HG02938 (cell line): ENCODE data around the gene LRCH1.
A peak's percentile ranks its signal among the peaks of the same experiment; 100 is the strongest.

Experiments
- ATAC-seq: cut with Tn5 transposase; IDR thresholded peaks from one replicate; pipeline ENCODE4 v1.9.1; 2021; ENCODE audit warnings: mild to moderate bottlenecking, moderate library complexity; ENCODE audit not compliant: unreplicated experiment

Gene LRCH1

DNA sequence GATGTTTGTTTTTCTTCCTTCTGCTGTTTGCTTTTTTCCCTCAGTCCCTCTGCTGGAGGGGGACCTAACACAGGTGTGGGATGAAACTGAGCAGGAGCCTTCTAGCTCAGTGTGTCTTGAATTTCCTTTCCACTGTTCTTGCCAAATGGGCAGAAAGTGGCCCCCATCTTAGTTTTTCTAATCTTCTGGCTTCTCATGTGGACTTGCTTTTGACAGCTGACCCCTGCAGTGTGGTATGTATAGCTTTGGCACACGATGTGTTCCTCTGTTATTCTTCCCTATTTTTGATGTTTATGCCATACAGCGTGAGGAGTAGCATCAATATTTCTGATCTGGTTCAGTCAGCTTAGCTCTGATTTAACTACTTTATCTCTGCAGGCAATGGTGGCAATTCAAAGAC lies 8.3 kb downstream of the LRCH1 start:
- no peak for ATAC-seq

DNA sequence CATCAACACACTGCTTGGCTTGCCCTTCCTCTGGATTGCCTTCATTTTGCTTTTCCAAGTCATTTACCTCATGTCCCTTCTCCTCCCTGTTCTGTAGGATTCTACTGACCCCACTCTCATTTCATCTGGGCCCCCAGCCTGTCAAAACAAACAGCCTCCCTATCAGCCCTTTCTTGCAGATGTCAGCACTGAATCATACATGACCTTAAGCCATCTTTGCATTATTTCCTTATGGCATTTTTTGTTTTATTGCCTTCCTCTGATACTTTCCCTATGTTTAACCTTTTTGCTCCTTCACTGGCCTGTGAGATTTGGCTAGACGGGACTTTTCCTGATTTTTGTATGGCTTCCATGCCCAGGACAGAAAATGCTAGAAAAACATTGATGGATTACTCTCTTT lies 8.7 kb downstream of the LRCH1 start:
- ATAC-seq = no peak

DNA sequence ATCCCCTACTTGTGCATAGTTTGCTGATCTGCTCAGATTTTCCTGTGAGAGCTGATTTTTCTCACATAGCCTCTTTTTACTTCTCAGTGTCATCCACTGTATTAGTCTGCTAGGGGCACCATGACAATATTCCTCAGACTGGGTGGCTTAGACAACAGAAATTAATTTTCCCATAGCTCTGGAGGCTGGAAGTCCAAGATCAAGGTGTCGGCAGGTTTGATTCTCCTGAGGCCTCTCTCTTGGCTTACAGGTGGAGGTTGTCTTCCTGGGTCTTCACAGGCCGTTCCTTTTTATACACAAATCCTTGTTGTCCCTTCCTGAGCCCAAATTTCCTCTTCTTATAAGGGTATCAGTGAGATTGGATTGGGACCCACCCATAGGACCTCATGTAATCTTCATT lies 9.2 kb downstream of the LRCH1 start:
- ATAC-seq = no peak

DNA sequence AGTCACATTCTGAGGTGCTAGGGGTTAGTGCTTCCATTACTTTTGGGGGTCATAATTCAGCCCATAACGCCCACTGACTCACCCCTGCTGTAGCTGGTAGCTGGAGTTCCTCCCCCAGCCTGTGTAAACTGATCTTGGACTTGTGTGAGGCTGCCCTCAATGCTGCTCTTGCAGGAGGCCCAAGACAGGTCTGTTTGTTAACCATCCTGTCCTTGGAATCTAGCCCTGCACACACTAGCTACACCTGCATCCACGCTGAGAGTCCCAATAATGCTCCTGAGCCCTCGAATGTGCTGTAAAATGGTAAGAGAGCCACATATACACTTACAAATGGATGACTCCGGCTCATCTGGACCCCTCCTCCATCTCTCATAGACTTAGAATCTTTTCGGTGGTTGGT lies 9.6 kb downstream of the LRCH1 start:
- ATAC-seq = no peak

DNA sequence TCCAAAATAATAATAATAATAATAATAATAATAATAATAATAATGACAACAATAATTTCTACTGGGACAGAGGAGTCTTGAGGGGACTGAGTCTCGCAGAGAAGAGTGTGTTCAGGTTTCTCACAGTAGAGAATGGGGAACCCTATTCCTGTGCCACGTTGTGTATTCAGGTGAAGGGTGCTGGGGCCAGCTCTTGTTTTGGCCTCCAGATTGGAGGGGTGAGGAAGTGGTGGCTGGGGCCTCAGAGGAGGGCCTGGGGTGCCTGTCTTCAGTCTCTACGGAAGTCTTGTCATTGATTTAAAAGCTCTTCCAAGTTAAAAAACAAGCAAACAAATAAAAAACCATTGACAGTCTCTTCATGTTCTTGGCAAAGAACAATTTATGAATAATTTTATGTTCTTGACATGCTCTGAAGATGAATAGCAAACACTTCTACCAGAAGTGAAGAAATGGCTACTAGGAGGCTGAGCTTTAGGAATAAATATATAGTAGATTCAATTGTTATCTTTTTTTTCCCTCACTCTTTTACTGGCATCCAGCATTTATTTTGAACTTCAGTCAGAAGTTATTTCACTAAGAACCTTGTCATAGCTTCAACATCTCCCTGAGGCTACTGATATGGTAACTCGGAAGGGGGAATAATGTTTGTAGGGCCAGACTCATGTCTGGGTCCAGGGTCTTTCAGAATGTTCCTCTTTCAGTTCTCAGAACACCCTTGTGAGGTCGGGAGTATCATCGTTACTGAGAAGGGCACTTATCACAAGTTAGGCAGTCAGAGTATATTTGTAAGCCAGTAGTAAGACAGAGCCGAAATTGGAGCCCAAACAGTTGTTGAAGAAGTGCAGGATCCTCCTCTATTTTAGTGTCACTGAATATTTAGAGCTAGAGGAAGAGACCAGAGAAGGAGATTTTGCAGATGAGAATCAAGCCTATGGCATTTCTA lies 13.1 kb downstream of the LRCH1 start:
- ATAC-seq = peak; percentile 81

DNA sequence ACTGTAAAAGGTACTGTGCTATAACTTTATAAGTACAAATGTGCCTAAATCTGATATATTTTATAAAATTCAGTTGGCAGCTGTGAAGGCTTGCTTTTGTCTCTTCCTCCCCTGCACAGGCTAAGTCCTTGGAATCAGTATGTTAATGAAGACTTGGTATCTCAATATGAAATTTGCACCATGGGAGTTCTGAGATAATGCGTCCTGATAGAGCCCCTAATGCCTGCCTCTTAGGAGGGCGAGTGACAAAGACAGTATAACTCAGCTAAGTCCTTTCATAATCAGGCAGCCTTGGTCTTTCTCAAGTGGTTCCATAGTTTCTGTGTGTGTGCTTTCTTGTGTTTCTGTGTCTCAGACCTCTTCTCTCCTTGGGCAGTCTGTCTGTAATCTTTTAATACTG lies 14.7 kb downstream of the LRCH1 start:
- no peak for ATAC-seq

DNA sequence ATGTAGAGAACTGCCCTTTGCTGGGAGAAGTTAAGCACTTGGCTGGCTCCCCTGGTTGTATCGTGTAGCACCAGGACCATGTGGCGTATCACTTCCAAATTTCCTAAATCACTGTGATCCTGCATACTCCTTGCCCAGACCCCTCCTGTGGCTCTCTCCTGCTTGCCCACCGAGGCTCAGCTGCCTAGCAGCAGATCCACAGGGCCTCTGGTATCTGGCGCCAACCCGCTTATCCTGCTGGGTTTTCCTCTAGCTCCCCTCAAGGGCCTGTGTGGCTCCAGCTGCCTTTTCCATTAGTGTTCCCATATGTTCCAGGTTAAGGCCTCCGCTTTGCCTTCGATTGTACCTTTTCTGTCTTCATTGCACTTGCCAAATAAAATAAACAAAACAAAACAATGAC lies 16.5 kb downstream of the LRCH1 start:
- ATAC-seq = no peak

DNA sequence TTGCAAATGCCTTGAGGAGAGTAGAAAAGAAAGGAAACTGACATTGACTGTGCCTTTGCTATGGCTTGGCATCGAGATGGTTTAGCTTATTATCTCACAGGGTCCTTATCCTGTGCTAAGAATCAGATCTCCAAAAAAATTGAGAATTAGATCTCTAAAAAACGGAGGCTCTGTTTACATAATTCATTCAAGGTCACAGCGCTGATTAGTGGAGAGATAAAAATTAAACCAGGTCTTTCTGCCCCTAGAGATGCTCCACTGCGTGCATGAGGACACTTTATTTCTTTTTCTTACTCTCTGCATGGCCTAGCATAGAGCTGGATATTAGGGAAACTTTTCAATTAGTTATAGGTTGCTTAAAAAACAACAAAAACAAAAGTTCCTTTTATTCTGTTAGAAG lies 17.3 kb downstream of the LRCH1 start:
- ATAC-seq = no peak

DNA sequence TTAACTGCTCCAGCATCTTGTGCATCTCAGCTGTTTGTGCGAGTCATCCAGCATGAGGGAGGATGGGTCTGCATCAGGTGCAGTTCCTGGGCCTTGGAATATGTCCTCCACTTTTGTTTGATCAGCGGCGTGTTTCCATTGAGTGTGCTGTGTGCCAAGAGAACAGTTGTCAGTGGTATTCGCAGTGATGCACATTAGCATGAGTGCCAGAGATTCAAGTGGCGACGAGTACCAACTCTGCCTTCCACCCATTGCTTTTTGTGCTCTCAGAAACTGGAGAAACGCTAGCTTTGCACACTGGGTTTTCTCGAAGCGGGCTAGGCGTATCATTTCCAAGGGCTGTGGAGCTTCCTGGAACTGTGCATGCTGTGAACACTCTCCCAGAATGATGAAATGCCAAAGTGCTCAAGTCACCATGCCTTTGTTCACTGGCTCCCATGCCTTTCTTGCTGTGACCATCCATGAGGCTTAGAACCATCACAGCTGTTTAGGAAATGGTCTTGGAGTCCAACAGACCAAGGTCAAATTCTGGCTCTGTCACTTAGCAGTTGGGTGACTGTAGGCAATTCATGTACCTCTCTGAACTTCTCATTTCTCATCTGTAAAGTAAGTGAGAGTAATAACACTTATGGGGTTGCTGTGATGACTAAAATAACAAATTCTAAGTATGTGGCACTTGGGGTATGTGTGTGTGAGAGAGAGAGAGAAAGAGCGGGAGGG lies 18.4 kb downstream of the LRCH1 start:
- peak; percentile 64 for ATAC-seq

DNA sequence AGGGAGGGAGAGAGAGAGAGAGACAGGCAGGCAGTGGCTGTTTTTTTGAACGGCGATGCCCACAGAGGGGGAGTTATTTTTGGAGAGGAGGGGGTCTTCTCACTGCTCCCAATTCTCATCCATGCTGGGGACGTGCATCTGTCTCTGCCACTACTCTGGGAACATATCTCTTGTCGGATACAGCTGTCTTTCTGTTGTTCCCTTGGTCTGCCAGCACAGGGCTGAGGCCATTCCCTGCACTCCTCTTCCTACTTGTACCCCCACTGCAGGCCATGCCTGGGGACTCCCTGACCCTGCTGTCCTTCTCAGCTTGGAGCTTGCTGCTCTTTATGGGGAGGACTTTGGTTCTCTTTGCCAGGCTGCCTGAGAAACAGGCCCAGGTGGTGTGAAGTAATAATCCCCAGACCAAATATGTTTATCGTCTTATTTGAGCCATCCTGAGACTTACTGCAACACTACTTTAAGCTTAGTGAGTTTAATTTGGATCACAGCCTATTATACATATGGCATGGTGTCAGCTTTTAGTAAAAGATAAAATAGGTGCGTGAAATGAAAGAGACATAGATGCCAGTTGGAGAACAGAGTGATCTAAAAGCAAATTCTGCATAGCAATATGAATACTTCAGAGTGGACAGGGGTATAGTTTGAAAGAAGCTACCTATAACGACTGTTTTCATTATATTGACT lies 19.1 kb downstream of the LRCH1 start:
- ATAC-seq = no peak

DNA sequence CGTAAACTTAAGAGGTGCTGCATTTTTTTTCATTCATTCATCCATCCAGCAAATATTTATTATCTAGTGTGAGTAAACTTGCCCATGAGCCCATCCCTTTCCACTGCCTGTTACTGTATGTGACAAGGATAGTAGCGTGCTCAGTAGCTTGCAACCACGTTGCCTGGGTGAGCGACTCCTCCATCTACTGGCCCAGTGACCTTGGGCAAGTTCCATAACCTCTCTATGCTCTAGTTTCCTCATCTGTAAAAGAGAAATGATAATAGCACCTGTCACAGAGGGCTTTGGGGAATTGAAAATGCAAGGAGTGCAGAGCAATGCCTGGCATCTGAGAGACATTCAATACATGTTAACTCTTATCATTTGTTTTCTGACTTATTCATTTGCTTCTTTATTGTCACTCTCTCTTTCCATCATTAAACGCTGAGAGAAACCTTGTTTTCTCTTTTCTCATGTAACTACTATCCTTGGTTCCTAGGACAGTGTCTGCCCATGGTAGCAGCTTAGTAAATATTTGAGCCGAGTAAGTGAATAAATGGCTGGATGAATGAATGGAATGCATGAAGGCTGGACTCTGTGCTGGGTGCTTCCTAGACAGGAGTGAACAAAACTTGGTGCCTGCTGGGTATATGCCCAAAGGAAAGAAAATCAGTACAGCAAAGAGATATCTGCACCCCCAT lies 19.9 kb downstream of the LRCH1 start:
- ATAC-seq = peak; percentile 45

DNA sequence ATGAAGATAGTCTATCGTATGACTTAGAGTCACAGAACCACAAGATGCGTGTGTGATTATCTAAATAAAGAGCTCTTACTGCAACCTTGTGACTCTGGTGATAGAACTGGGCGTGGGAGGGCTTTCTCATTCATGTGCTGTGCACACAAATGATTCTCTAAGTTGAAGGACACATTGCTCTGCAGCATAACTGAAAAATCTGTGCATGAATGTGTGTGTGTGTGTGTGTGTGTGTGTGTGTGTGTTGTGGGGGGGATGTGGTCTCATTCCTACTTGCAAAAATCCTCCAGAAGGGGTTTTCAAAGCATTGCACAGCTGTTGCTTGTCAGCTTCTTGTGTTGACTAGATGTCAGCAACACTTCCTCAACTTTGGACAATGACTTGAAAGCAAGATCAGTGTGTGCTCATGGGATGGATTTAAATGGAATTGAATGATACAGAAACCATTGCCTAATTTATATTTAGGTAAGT lies 22.4 kb downstream of the LRCH1 start:
- ATAC-seq = no peak

DNA sequence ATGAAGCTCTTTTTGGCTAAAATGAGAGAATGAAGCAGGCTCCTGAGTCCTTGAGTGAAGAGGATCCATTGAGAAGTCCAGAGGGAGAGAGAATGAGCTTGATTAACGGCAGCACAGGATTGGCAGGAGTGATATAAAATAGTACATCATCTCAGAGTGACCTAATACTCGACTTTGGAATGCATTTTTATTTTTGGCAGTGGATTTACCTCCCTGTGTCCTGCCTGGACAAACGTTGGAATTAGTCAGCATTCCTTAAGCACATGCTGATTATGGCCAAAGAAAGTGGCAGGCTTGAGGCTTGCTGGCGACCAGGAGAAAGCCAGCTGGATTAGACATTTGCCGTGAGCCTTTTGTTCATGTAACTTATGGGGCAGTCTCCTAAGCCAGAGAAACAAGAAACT lies 22.9 kb downstream of the LRCH1 start:
- ATAC-seq = no peak

DNA sequence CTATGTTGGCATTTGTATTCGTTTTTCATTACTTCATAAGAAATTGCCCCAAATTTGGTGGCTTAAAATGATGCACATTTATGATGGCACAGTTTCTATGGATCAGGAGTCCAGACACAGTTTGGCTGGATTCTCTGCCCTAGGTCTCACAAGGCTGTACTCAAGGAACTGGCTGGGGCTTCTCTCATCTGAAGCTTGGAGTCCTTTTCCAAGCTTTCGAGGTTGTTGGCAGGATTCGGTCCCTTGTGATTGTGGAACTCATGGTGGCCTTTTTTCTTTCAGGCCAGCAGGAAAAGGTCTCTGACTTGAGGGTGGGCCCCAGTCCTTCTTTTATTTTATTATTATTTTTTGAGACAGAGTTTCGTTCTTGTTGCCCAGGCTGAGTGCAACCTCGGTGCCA lies 23.8 kb downstream of the LRCH1 start:
- ATAC-seq = no peak

DNA sequence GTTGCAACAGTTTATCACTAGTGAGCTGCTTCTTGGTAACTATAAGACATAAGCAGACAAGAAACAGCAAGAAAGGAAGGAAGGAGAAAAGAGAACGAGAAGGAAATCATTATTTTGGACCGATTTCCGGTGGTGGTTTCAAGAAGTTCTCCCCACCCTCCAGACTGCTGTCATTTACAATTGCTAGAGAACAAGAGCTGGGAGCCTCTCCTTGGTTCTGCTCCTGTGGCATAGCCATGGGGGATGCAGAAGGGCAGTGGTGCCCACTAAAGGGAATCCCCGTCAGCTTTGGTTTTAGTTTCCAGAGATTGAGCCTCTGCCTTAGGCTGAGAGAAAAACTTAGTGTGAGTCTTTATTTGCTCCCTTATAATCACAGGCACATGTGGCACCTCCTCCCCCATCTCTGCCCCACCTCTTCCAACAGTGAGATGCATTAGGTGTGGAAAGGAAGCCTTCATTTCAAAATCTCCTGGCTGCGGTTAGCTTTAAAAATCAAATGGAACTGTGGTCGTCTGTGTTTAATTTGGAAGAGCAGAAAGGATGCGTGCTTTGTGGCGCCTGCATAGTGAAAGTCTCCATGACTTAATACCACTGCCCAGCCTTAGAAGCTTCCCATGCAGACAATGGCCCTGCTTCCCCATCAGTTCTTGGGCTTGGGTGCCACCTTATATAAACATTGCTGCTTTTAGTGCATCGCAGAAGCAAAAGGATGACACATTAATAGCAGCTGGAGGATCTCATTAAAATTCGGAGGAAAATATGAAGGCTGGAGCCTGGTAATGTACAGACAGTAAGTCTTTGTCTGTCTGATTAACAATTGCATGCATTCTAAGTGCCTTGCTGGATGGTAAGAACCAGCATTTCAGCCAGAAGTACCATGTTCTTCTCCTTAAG lies 25.0 kb downstream of the LRCH1 start:
- no peak for ATAC-seq

DNA sequence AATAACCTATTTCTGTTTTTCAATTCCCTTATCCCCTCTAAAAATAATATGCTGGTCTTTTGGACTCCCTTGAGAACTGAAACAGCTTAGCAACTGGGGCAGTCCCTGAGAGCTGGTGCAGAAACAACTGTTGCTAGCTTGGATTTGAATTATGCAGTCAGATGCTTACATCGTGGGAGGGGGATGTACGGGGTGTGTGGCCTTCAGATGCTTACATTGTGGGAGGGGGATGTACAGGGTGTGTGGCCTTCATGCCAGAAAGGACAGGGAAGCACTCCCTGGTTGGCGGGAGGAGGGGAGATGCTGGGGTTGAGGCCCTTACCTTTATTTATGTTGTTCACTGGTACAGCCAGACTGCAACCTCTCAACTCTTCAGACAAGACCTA lies 25.6 kb downstream of the LRCH1 start:
- ATAC-seq = peak; percentile 55

DNA sequence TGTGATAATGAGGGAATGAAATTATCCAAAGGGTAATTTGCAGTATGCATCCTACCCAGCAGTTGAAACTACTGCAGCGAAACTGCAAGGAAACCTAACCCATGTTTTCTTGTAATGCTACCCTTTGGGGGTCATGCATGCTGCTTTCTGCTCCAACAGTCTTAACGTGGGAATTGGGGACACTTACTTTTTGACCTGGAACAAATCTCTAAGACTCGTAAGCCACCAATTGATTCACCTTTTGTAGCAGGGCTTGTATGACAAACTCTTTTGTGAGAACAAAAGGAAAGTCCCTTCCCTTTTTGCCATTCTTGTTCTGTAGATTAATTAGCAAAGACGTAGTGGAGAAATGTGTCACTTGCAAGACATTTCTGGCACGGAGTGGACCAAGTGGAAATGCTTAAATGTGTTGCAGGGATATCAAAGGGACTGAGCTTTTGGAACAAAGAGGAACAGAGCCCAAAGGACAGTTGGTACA lies 27.4 kb downstream of the LRCH1 start:
- ATAC-seq = no peak

DNA sequence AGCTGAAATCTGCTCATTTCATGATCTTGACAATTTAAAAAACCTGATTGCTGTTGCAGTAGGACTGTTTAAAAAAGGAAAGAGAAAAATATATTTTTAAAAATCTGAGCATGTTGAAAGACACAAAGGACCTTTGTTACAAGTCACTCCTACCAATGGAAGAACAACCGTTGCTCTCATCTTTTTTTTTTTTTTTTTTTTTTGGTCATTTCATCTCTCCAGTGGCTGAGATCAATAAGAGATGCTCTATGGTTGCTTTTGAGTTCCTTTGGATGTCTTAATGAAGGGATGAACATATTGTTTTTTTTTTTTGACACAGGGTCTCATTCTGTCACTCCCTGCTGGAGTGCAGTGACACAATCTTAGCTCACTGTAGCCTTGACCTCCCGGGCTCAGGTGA lies 29.2 kb downstream of the LRCH1 start:
- no peak for ATAC-seq

DNA sequence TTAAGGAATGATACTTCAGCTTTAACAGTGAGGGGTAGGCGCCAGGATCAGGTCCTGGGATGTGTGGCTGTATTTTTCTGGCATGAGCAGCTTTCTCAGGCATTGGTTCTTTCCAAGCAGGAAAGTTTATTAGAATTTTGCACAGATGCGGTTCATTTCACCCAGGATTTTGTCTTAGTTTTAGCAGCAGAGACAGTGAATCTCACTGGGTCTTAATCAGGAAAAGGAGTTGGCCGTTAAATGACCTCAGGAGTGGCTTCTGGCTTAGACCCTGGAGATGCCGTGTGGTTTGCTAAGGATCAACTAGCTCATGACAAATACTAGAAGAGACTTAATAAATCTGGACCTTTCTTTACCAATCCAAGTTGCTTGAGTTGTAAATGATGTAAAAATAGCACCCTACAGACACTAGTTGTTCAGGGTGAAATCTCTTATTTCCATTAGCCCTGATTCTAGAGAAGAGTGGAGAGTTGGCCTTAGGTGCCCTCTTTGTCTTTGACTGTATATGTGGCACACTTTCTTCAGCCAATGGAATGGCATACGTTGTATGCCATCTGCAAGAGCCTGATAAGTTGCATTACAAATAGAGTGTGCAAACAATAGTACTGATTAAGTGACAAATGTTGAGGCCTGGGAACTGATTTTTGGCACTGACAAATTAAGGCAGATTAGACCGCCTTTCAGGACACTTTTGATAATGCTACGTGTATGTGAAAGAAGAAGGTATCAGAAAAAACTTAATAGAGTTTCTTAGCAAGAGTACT lies 34.0 kb downstream of the LRCH1 start:
- no peak for ATAC-seq
